ENCODE measurements around the gene P2RY12. TPM values are rescaled to one million over a fixed set of nuclear protein-coding genes. Genes with fewer than 3 reads are reported as not detected.

The P2RY12 gene
- total RNA-seq, 2 experiments from 2014 or later, result 0.19 TPM; not detected in 1

DNA sequence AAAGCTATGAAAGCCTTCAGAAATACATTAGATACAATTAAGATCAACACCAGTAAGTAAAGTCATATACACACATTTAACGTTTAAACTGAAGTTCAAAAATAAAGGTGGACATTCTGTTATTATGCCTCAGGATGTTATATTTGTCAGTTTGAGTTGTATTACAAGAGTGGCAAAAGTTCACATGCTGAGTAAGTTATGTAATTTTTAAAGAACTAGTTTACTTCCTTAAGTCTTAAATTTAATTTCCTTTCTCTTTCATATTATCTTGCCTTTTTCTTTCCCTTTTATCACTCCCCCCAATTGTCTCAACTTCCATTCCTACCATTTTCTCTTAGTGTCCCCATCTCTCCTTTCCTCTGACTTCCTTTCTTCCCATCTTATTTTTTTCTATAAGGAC is 63.0 kb downstream of the P2RY12 start:
- no peak for TF ChIP-seq EZH2phosphoT487 (IDR thresholded peaks at IDR 0.05; ENCODE audit: borderline replicate concordance, low read depth, low read length)
- TF ChIP-seq, protein P1, sequence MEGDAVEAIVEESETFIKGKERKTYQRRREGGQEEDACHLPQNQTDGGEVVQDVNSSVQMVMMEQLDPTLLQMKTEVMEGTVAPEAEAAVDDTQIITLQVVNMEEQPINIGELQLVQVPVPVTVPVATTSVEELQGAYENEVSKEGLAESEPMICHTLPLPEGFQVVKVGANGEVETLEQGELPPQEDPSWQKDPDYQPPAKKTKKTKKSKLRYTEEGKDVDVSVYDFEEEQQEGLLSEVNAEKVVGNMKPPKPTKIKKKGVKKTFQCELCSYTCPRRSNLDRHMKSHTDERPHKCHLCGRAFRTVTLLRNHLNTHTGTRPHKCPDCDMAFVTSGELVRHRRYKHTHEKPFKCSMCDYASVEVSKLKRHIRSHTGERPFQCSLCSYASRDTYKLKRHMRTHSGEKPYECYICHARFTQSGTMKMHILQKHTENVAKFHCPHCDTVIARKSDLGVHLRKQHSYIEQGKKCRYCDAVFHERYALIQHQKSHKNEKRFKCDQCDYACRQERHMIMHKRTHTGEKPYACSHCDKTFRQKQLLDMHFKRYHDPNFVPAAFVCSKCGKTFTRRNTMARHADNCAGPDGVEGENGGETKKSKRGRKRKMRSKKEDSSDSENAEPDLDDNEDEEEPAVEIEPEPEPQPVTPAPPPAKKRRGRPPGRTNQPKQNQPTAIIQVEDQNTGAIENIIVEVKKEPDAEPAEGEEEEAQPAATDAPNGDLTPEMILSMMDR (conservative IDR thresholded peaks at IDR 0.05; ENCODE audit: low read length), result no peak
- ChIA-PET POLR2A (interaction anchor here (0.5 to 1.3 kb wide), 2 partner anchors 58 to 64 kb away, joined by 3 to 5 read pairs; no protein-coding TSS in a partner anchor), CTCF (ENCODE audit: unreplicated experiment) (no interaction called here)

DNA sequence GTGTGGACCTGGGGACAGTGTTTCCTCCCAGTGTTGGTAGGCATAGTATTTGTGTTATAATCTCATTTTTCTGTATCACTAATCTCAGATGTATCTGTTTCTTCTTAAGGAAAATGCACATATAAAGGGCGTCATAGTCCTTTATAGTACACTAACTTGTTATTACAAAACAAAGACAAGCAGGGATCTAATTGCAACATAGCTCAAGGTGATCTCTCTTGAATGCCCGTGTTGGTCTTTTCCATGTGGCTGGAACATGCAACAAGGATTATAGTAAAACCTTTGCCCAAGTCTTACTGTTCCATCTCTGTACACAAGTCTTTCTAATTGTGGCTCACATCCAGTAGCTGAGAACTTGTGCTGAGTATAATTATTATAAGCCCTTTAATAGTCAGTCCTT is 64.4 kb downstream of the P2RY12 start:
- Histone ChIP-seq H3K79me2 (ENCODE audit: insufficient read depth, low read depth, low read length) (no peaks in the 10 kb centered on the region), H3K36me3 (ENCODE audit: insufficient read depth, low read length) (no peaks in the 10 kb centered on the region), H3K4me1 (ENCODE audit: insufficient read depth, low read length, poor library complexity, severe bottlenecking) (no peaks in the 10 kb centered on the region), H2AFZ (ENCODE audit: low read length) (no peak overlapping the region), H3K9me3 (ENCODE audit: low read length) (no peaks in the 10 kb centered on the region), H3K4me2 (ENCODE audit: low read length) (no peak overlapping the region), H4K20me1 (ENCODE audit: insufficient read depth, low read length) (no peaks in the 10 kb centered on the region), H3K27ac (ENCODE audit: low read depth, low read length, poor library complexity, severe bottlenecking) (no peak overlapping the region), H3K9me2 (ENCODE audit: insufficient read depth, low read length) (no peaks in the 10 kb centered on the region), H3K4me3 (ENCODE audit: low read depth, low read length, poor library complexity, severe bottlenecking) (no peak overlapping the region)
- ChIA-PET POLR2A (interaction anchor here (1.3 kb wide), 1 partner anchor 62 kb away, joined by 5 read pairs; no protein-coding TSS in a partner anchor), CTCF (ENCODE audit: unreplicated experiment) (no interaction called here)
- no peak for DNase-seq (ENCODE audit: low spot score)
- TF ChIP-seq EZH2phosphoT487 (IDR thresholded peaks at IDR 0.05; ENCODE audit: borderline replicate concordance, low read depth, low read length), result no peak
- TF ChIP-seq, protein P1 (conservative IDR thresholded peaks at IDR 0.05; ENCODE audit: low read length), result no peak
- intact Hi-C loops (cut with micrococcal nuclease; ENCODE audit: unreplicated experiment), result no loop called here
- BruUV-seq (replicated peaks), result no TSS peak

More for the DNA sequence above, 63.0 kb downstream of the P2RY12 start:
- BruUV-seq (replicated peaks), result no TSS peak
- no peak overlapping the region for H3K4me3 ChIP-seq (ENCODE audit: low read depth, low read length, poor library complexity, severe bottlenecking)
- no peaks in the 10 kb centered on the region for H3K4me1 ChIP-seq (ENCODE audit: insufficient read depth, low read length, poor library complexity, severe bottlenecking)
- no peak for DNase-seq (ENCODE audit: low spot score)
- H3K27ac ChIP-seq (ENCODE audit: low read depth, low read length, poor library complexity, severe bottlenecking), result no peak overlapping the region
- no peaks in the 10 kb centered on the region for H3K79me2 ChIP-seq (ENCODE audit: insufficient read depth, low read depth, low read length)
- H3K36me3 ChIP-seq (ENCODE audit: insufficient read depth, low read length), result no peaks in the 10 kb centered on the region
- intact Hi-C loops (cut with micrococcal nuclease; ENCODE audit: unreplicated experiment), result no loop called here
- H4K20me1 ChIP-seq (ENCODE audit: insufficient read depth, low read length), result no peaks in the 10 kb centered on the region
- H3K9me3 ChIP-seq (ENCODE audit: low read length), result no peaks in the 10 kb centered on the region
- no peaks in the 10 kb centered on the region for H3K9me2 ChIP-seq (ENCODE audit: insufficient read depth, low read length)
- no peak overlapping the region for H2AFZ ChIP-seq (ENCODE audit: low read length)
- no peak overlapping the region for H3K4me2 ChIP-seq (ENCODE audit: low read length)

DNA sequence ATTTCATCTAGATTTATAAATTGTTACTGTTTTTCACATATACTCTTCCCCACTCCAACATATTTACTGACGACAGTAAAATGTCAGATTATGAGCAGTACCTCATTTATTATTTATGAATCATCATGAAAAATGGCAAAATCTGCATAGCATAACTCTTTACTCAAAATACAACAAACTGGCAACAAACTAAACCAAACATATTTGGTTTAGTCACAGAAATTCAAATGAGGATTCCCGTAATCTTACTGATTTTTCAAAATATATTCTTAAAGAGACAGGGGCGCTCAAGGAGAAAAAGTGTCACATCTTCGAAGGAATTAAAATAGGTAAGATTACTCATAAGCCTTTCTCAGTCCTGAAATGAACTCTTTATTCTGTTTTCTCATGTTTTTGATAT is 64.9 kb downstream of the P2RY12 start:
- Histone ChIP-seq H4K20me1 (ENCODE audit: insufficient read depth, low read length) (no peaks in the 10 kb centered on the region), H3K4me3 (ENCODE audit: low read depth, low read length, poor library complexity, severe bottlenecking) (no peak overlapping the region), H3K36me3 (ENCODE audit: insufficient read depth, low read length) (no peaks in the 10 kb centered on the region), H3K4me1 (ENCODE audit: insufficient read depth, low read length, poor library complexity, severe bottlenecking) (no peaks in the 10 kb centered on the region), H3K9me2 (ENCODE audit: insufficient read depth, low read length) (no peaks in the 10 kb centered on the region), H3K4me2 (ENCODE audit: low read length) (no peak overlapping the region), H3K9me3 (ENCODE audit: low read length) (no peaks in the 10 kb centered on the region), H3K27ac (ENCODE audit: low read depth, low read length, poor library complexity, severe bottlenecking) (no peak overlapping the region), H2AFZ (ENCODE audit: low read length) (no peak overlapping the region), H3K79me2 (ENCODE audit: insufficient read depth, low read depth, low read length) (no peaks in the 10 kb centered on the region)
- CTCF ChIA-PET (ENCODE audit: unreplicated experiment), result no interaction called here
- intact Hi-C loops (cut with micrococcal nuclease; ENCODE audit: unreplicated experiment), result no loop called here
- POLR2A ChIA-PET, result no interaction called here
- no peak for DNase-seq (ENCODE audit: low spot score)
- TF ChIP-seq, protein P1 (conservative IDR thresholded peaks at IDR 0.05; ENCODE audit: low read length), result no peak
- no peak for TF ChIP-seq EZH2phosphoT487 (IDR thresholded peaks at IDR 0.05; ENCODE audit: borderline replicate concordance, low read depth, low read length)
- no TSS peak for BruUV-seq (replicated peaks)

Data from OCI-LY7 (cell line).